Endothelial cell of umbilical vein (primary cell): ENCODE results near the gene PVR. TPM values are rescaled to one million over a fixed set of nuclear protein-coding genes. Genes with fewer than 3 reads are reported as not detected.
A peak's percentile ranks its signal among the peaks of the same experiment; 100 is the strongest.
"Not testable (repeated sequence)": the region's sequence is repeated elsewhere in the genome, so short reads cannot be mapped to it uniquely, and the experiment has no call there.

Source experiments
- BruUV-seq: library from RNA; stranded (reverse); fragments of 400-500 nt; replicated peaks from 2 replicates; lab custom pipeline; 2021; lab: Mats Ljungman, UMichigan
- CTCF ChIA-PET: fragments of 300-600, 350-600 bp; sonication (Branson Sonifier 250); formaldehyde crosslinking; loops from one replicate; lab custom pipeline; 2021; ENCODE audit warnings: antibody characterized with exemption, inconsistent platforms; lab: Charles Lee
- POLR2A ChIA-PET: fragments of 300-600, 350-600 bp; sonication (Branson Sonifier 250); formaldehyde crosslinking; loops from one replicate; lab custom pipeline; 2021; ENCODE audit warnings: antibody characterized with exemption, inconsistent platforms; lab: Charles Lee
- DNase-seq: peaks from one replicate; pipeline ENCODE4 v3.0.0-alpha.2; 2011; ENCODE audit warnings: low read depth, low spot score
- FAIRE-seq: peaks from 2 replicates; lab custom pipeline; 2011; peaks lifted over from hg19 to GRCh38; lab: Jason Lieb, UNC
- H2AFZ ChIP-seq: 2 replicates; pipeline ENCODE4 v1.6.0; 2012; ENCODE audit warnings: low read depth, low read length, control low read depth, inconsistent platforms
- H3K27ac ChIP-seq: 2 replicates; pipeline ENCODE4 v1.5.1; 2011; ENCODE audit warnings: low read depth, mild to moderate bottlenecking, control low read depth, low read length, moderate library complexity; ENCODE audit not compliant: insufficient read depth
- H3K27me3 ChIP-seq, 2 experiments: 2 replicates each; pipeline versions ENCODE4 v1.6.0 to v1.6.1; 2011; ENCODE audit warnings: low read length in 2 of 2, mixed read lengths in 1 of 2; ENCODE audit not compliant: control insufficient read depth in 2 of 2, insufficient read depth in 2 of 2
- H3K36me3 ChIP-seq, 2 experiments: 2 replicates in 1 of 2; 3 replicates in 1 of 2; pipeline ENCODE4 v1.5.1; 2011; ENCODE audit warnings: low read length in 2 of 2, mild to moderate bottlenecking in 1 of 2, moderate library complexity in 1 of 2; ENCODE audit not compliant: control insufficient read depth in 2 of 2, insufficient read depth in 2 of 2; ENCODE audit errors: extremely low read depth in 1 of 2
- H3K4me1 ChIP-seq: 3 replicates; pipeline ENCODE4 v1.5.1; 2011; ENCODE audit warnings: mild to moderate bottlenecking, low read length; ENCODE audit not compliant: control insufficient read depth, insufficient read depth; ENCODE audit errors: extremely low read depth
- H3K4me2 ChIP-seq: 2 replicates; pipeline ENCODE4 v1.6.1; 2011; ENCODE audit warnings: low read length, control low read depth, mixed read lengths; ENCODE audit not compliant: insufficient read depth
- H3K4me3 ChIP-seq, 3 experiments: fragments of 200-600 bp in 1 of 3; sonication (generic), shearing (Covaris generic) in 1 of 3; replicated peaks in 1 of 3; 2 replicates each; pipeline ENCODE4 v1.5.1; 2011 to 2016; ENCODE audit warnings: control low read depth in 3 of 3, low read length in 3 of 3, mild to moderate bottlenecking in 2 of 3, inconsistent platforms in 1 of 3, low read depth in 1 of 3, moderate library complexity in 1 of 3; ENCODE audit not compliant: insufficient read depth in 1 of 3
- H3K79me2 ChIP-seq: 2 replicates; pipeline ENCODE4 v1.6.0; 2012; ENCODE audit warnings: low read length, inconsistent platforms; ENCODE audit not compliant: control insufficient read depth, insufficient read depth
- H3K9ac ChIP-seq: replicated peaks from 2 replicates; pipeline ENCODE3; 2011; ENCODE audit warnings: low read length, control low read depth; ENCODE audit not compliant: insufficient read depth; ENCODE audit errors: extremely low read depth
- H3K9me1 ChIP-seq: replicated peaks from 3 replicates; pipeline ENCODE4 v1.6.0; 2011; ENCODE audit warnings: mild to moderate bottlenecking, low read length; ENCODE audit not compliant: control insufficient read depth, insufficient read depth; ENCODE audit errors: extremely low read depth
- H3K9me3 ChIP-seq: replicated peaks from 2 replicates; pipeline ENCODE4 v1.5.1; 2012; ENCODE audit warnings: low read length, inconsistent platforms; ENCODE audit not compliant: control insufficient read depth, insufficient read depth
- H4K20me1 ChIP-seq: replicated peaks from 2 replicates; pipeline ENCODE3; 2011; ENCODE audit warnings: mild to moderate bottlenecking, low read length; ENCODE audit not compliant: control insufficient read depth, insufficient read depth; ENCODE audit errors: extremely low read depth
- CTCF ChIP-seq, 2 donors: IDR thresholded peaks; 1 replicate in 1 of 2; 2 replicates in 1 of 2; pipeline ENCODE4 v1.5.1; 2011; ENCODE audit warnings: low read length in 2 of 2, mild to moderate bottlenecking in 2 of 2, moderate library complexity in 2 of 2, control low read depth in 1 of 2, inconsistent platforms in 1 of 2, low read depth in 1 of 2; ENCODE audit not compliant: insufficient read depth in 1 of 2; ENCODE audit errors: extremely low read depth in 1 of 2
- EZH2 ChIP-seq: IDR thresholded peaks from 2 replicates; pipeline ENCODE4 v1.6.1; 2012; ENCODE audit warnings: borderline replicate concordance, low read depth, mild to moderate bottlenecking, moderate library complexity, low read length, inconsistent platforms; ENCODE audit not compliant: severe bottlenecking
- FOS ChIP-seq: IDR thresholded peaks from 2 replicates; pipeline ENCODE4 v1.6.1; 2011; ENCODE audit warnings: mild to moderate bottlenecking, low read length, moderate library complexity, borderline replicate concordance; ENCODE audit not compliant: insufficient read depth
- GATA2 ChIP-seq: IDR thresholded peaks from 2 replicates; pipeline ENCODE4 v1.7.0; 2011; ENCODE audit warnings: low read depth, mild to moderate bottlenecking, moderate library complexity, mixed read lengths, low read length; ENCODE audit not compliant: insufficient read length, insufficient read depth
- JUN ChIP-seq: IDR thresholded peaks from 2 replicates; pipeline ENCODE4 v1.6.1; 2011; ENCODE audit warnings: borderline replicate concordance, low read depth; ENCODE audit not compliant: insufficient read length, insufficient read depth
- MAX ChIP-seq: IDR thresholded peaks from 2 replicates; pipeline ENCODE4 v1.6.1; 2011; ENCODE audit not compliant: insufficient read depth, insufficient read length
- MYC ChIP-seq: IDR thresholded peaks from one replicate; pipeline ENCODE4 v1.6.1; 2011; ENCODE audit warnings: mild to moderate bottlenecking, low read depth, low read length
- POLR2A ChIP-seq: IDR thresholded peaks from 2 replicates; pipeline ENCODE4 v1.6.1; 2012; ENCODE audit warnings: low read depth, mild to moderate bottlenecking, control low read depth, low read length
- POLR2AphosphoS5 ChIP-seq: IDR thresholded peaks from 2 replicates; pipeline ENCODE4 v1.6.1; 2012; ENCODE audit warnings: low read depth, mild to moderate bottlenecking, control low read depth, low read length, moderate library complexity; ENCODE audit not compliant: insufficient read depth
- dilution Hi-C: fragments of 300-500 bp; cut with MboI; formaldehyde crosslinking; loops from one replicate; pipeline ENCODE4 v1.15.0; 2019; ENCODE audit warnings: low sequenced_read_pairs; ENCODE audit not compliant: extremely low pct_ligation_motif_present
- intact Hi-C: fragments of 100-400 bp; cut with micrococcal nuclease; formaldehyde crosslinking; loops from one replicate; pipeline ENCODE4 v1.10.0; 2022
- polyA plus RNA-seq, 4 experiments: library from polyadenylated mRNA; depleted of rRNA in 3 of 4; stranded (reverse) in 3 of 4; unstranded in 1 of 4; fragments of >200 nt; gene quantifications; 2 replicates each; pipeline versions ENCODE4 v1.2.1 to v1.2.3, GENCODE V29; 2011 to 2012; ENCODE audit warnings: missing spikeins in 1 of 4
- total RNA-seq: library from RNA; stranded (reverse); gene quantifications from 2 replicates; pipeline ENCODE4 v1.2.3, GENCODE V29; 2021

The PVR gene
- total and polyA plus RNA-seq, 2 donors (not counting 3 experiments of a cell fraction or from before 2014, with no cell fraction given) = 133 to 226 TPM

- H3K79me2 ChIP-seq, H3K4me3 ChIP-seq, BruUV-seq, FAIRE-seq, H4K20me1 ChIP-seq, H3K4me2 ChIP-seq, H3K36me3 ChIP-seq, H3K27ac ChIP-seq, dilution Hi-C loops, intact Hi-C loops, H3K9me1 ChIP-seq, DNase-seq, H3K27me3 ChIP-seq, H3K9ac ChIP-seq, H3K9me3 ChIP-seq, H2AFZ ChIP-seq: not testable (repeated sequence)
- ChIA-PET CTCF (interaction anchor here (1.0 to 2.3 kb wide), 8 partner anchors 8 to 56 kb away, joined by 3 to 9 read pairs (median 4); partner anchors contain the start of gene PVR), POLR2A (interaction anchor here (1.2 kb wide), 1 partner anchor 33 kb away, joined by 3 read pairs; the partner anchor contains the start of gene PVR)
- peak in 1 of 2 donors; percentile 18 for TF ChIP-seq CTCF (IDR thresholded peaks at IDR 0.05; ENCODE audit: extremely low read depth in 1 of 2, insufficient read depth in 1 of 2, low read depth in 1 of 2, low read length in 2 of 2)
- H3K4me1 ChIP-seq = peaks cover 33% of the 10 kb centered on the region
These were observed 33.2 kb upstream of the PVR start for GRCh38 chr19:44610497-44610896.

DNA sequence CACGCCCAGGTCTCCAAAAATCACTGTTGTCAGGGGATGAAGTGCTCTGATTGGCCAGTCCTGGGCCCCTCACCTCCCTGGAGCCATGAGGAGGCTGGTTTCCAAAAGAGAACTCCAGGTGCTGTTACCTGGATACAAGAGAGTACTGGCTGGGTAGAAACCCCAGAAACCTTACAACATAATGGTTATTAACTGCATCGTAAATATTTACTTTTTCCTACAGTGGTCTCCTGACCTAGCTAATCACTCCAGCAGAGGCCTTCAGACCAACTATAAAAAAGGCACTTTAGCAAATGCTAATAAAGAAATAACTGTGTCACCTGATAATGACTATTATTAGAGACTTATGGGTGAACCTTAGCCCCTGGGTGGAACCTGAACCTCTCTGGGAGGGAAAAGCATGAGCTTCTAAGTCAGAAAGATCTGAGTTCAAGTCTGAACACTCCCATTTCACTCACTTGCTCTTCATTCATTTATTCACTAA, 31.9 kb upstream of the PVR start:
- Histone ChIP-seq H3K4me1 (peaks cover 22% of the 10 kb centered on the region), H3K9ac (no peak overlapping the region), H3K9me1 (no peaks in the 10 kb centered on the region), H3K4me3 (no peak overlapping the region), H4K20me1 (no peaks in the 10 kb centered on the region), H3K4me2 (no peak overlapping the region), H3K36me3 (no peaks in the 10 kb centered on the region), H3K79me2 (no peaks in the 10 kb centered on the region), H3K27me3 (no peaks in the 10 kb centered on the region), H3K9me3 (no peaks in the 10 kb centered on the region), H2AFZ (no peak overlapping the region), H3K27ac (no peak overlapping the region)
- intact Hi-C loops (no loop called here), dilution Hi-C loops (no loop called here)
- FAIRE-seq (no peak), DNase-seq (no peak)
- ChIA-PET POLR2A (no interaction called here), CTCF (interaction anchor here (1.6 to 2.3 kb wide), 2 partner anchors 37 to 41 kb away, joined by 5 to 9 read pairs; no protein-coding TSS in a partner anchor)
- no peak for TF ChIP-seq POLR2A
- TF ChIP-seq EZH2 = no peak
- TF ChIP-seq POLR2AphosphoS5 = no peak
- no peak for TF ChIP-seq MYC
- TF ChIP-seq CTCF (IDR thresholded peaks at IDR 0.05; ENCODE audit: extremely low read depth in 1 of 2, insufficient read depth in 1 of 2, low read depth in 1 of 2, low read length in 2 of 2) = no peak
- TF ChIP-seq GATA2 = no peak
- no peak for TF ChIP-seq MAX
- no peak for TF ChIP-seq FOS
- TF ChIP-seq JUN = no peak
- no TSS peak for BruUV-seq
